Central memory CD4-positive, alpha-beta T cell (primary cell): ENCODE results near the gene RAD51D.

ENCODE experiments used
- DNase-seq: peaks from one replicate; pipeline ENCODE4 v3.0.0; 2022

The RAD51D gene

GRCh38 chr17:35089586-35090296 is 29.9 kb downstream of the RAD51D start:
- DNase-seq = no peak

GRCh38 chr17:35088881-35089585 is 30.6 kb downstream of the RAD51D start:
- peak; percentile 84 for DNase-seq

- DNase-seq = no peak
Observed at GRCh38 chr17:35088356-35088880, 31.2 kb downstream of the RAD51D start.

- DNase-seq = peak; percentile 39
Observed at GRCh38 chr17:35087731-35088355, 31.8 kb downstream of the RAD51D start.

- no peak for DNase-seq
Observed at GRCh38 chr17:35086931-35087573, 32.6 kb downstream of the RAD51D start.

GRCh38 chr17:35086164-35086563 is 33.5 kb downstream of the RAD51D start:
- DNase-seq = no peak

- DNase-seq = no peak
Observed at GRCh38 chr17:35084987-35085386, 34.7 kb downstream of the RAD51D start.

GRCh38 chr17:35083071-35083470 is 36.6 kb downstream of the RAD51D start:
- DNase-seq = no peak

- DNase-seq = peak; percentile 8
Observed at GRCh38 chr17:35082073-35082657, 37.5 kb downstream of the RAD51D start.

GRCh38 chr17:35081638-35082037 is 38.0 kb downstream of the RAD51D start:
- DNase-seq = no peak

- no peak for DNase-seq
Observed at GRCh38 chr17:35080536-35080935, 39.1 kb downstream of the RAD51D start.

- DNase-seq = no peak
Observed at GRCh38 chr17:35079547-35080423, 39.9 kb downstream of the RAD51D start.

GRCh38 chr17:35076874-35077273 is 42.8 kb downstream of the RAD51D start:
- DNase-seq = no peak

- DNase-seq = no peak
Observed at GRCh38 chr17:35074711-35075707, 44.7 kb downstream of the RAD51D start.

GRCh38 chr17:35073991-35074627 is 45.6 kb downstream of the RAD51D start:
- peak; percentile 40 for DNase-seq

- peak; percentile 47 for DNase-seq
Observed at GRCh38 chr17:35073183-35073790, 46.4 kb downstream of the RAD51D start.

GRCh38 chr17:35069311-35069710 is 50.3 kb downstream of the RAD51D start:
- DNase-seq = no peak

- no peak for DNase-seq
Observed at GRCh38 chr17:35068249-35068648, 51.4 kb downstream of the RAD51D start.

GRCh38 chr17:35065880-35066279 is 53.8 kb downstream of the RAD51D start:
- no peak for DNase-seq
